Sigmoid colon (tissue), 4 donors: Measurements from ENCODE around the gene MAST1.

Experiments
- CTCF ChIP-seq, 4 experiments: fragments of 450-650 bp in 3 of 4; fragments of 200-600 bp in 1 of 4; IDR thresholded peaks; one replicate each; pipeline ENCODE4 v1.5.1; 2016 to 2019; ENCODE audit warnings: antibody characterized with exemption in 4 of 4, mild to moderate bottlenecking in 3 of 4, moderate library complexity in 2 of 4
- EP300 ChIP-seq, 4 donors: sonication (generic); formaldehyde crosslinking; IDR thresholded peaks; one replicate each; pipeline ENCODE4 v1.6.1; 2017; ENCODE audit warnings: antibody characterized with exemption in 4 of 4
- POLR2A ChIP-seq, 2 donors: fragments of 450-650 bp; IDR thresholded peaks; one replicate each; pipeline ENCODE4 v1.6.1; 2016; ENCODE audit warnings: antibody characterized with exemption in 2 of 2, mild to moderate bottlenecking in 2 of 2, moderate library complexity in 2 of 2

GRCh38 chr19:12799742-12800465 lies 38.4 kb upstream of the MAST1 start:
- no peak for TF ChIP-seq CTCF (IDR thresholded peaks at IDR 0.05)
- TF ChIP-seq EP300 (IDR thresholded peaks at IDR 0.05) = no peak
- TF ChIP-seq POLR2A (IDR thresholded peaks at IDR 0.05) = no peak
